ENCODE measurements around the gene PIK3C2A.

The PIK3C2A gene

DNA sequence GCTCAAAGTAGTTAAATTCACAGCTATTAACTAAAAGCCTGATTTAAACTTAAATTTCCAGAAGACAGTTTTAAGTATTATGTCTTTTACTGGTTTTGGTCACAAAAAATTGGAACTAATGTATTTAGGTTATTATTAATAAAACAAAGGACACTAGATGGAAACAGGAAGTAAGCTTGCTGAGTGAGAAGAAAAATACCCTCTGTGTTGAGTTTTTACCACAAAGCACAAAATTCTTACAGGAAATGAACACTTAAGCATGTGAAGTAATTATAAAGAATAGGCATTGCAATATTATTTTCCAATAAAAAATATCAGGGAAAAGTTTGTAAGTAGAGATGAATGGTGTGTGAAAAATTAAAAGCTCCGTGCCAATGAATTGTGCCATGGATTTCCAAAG lies 46.3 kb downstream of the PIK3C2A start:
- no peak for DNase-seq

DNA sequence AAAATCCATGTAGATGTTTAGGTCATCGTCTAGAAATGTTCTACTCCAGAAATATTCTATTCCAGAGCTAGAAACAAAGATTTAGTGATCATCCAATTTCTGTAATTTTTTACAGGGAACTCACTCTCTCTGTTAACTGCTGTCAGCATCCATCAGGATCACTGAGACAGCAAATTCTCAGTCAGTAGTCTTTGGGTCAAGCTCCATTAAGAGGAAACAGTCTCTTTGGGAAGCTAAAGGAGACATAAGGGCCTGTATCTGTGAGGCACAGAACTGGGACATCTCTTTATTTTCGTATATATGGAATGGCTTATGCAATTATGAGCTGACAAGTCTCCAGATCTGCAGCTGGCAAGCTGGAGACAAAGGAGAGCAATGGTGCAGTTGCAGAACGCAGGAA lies 48.3 kb downstream of the PIK3C2A start:
- no peak for DNase-seq
